ENCODE measurements around the gene PRR12.

The PRR12 gene

DNA sequence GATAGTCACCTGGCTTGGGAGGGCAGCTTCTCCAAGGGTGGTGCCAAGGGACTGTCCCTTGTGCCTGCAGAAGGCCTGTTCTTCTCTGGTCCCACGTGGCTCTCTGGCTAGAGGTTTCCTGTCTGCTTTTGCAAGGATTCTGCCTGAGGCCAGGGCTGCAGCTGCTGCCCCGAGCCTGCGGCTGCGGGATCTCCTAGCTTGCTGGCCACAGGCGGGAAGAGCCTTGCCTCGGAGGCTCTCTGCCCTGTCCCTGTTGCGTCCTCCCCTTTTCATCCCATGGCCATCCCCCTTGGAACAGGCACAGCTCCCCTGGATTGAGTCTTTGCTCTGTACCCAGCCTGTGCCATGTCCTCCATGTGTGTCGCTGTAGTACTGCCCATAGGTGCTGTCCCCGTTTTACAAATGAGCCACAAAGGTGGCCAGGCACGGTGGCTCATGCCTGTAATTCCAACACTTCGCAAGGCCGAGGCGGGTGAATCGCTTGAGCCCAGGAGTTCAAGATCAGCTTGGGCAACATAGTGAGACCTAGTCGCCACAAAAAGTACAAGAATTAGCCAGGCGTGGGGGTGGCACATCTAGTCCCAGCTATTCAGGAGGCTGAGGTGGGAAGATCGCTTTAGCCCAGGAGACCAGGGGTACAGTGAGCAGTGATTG lies 65.6 kb downstream of the PRR12 start:
- H3K4me3 ChIP-seq (ENCODE audit: low read depth, low read length), result no peak overlapping the region
- DNase-seq, result no peak
- peaks cover 71% of the 10 kb centered on the region for H3K36me3 ChIP-seq
- no peaks in the 10 kb centered on the region for H3K9me3 ChIP-seq
- H3K4me1 ChIP-seq, result no peaks in the 10 kb centered on the region
- TF ChIP-seq, protein P1, sequence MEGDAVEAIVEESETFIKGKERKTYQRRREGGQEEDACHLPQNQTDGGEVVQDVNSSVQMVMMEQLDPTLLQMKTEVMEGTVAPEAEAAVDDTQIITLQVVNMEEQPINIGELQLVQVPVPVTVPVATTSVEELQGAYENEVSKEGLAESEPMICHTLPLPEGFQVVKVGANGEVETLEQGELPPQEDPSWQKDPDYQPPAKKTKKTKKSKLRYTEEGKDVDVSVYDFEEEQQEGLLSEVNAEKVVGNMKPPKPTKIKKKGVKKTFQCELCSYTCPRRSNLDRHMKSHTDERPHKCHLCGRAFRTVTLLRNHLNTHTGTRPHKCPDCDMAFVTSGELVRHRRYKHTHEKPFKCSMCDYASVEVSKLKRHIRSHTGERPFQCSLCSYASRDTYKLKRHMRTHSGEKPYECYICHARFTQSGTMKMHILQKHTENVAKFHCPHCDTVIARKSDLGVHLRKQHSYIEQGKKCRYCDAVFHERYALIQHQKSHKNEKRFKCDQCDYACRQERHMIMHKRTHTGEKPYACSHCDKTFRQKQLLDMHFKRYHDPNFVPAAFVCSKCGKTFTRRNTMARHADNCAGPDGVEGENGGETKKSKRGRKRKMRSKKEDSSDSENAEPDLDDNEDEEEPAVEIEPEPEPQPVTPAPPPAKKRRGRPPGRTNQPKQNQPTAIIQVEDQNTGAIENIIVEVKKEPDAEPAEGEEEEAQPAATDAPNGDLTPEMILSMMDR (IDR thresholded peaks at IDR 0.05; ENCODE audit: low read depth, low read length), result no peak
- H3K27me3 ChIP-seq, result no peaks in the 10 kb centered on the region

GRCh38 chr19:49657493-49658138 lies 66.6 kb downstream of the PRR12 start:
- no peaks in the 10 kb centered on the region for H3K9me3 ChIP-seq
- TF ChIP-seq, protein P1 (IDR thresholded peaks at IDR 0.05; ENCODE audit: low read depth, low read length), result no peak
- no peaks in the 10 kb centered on the region for H3K27me3 ChIP-seq
- no peak overlapping the region for H3K4me3 ChIP-seq (ENCODE audit: low read depth, low read length)
- H3K36me3 ChIP-seq, result peaks cover 73% of the 10 kb centered on the region
- no peaks in the 10 kb centered on the region for H3K4me1 ChIP-seq
- no peak for DNase-seq

GRCh38 chr19:49658139-49658517 lies 67.1 kb downstream of the PRR12 start:
- Histone ChIP-seq H3K36me3 (peaks cover 68% of the 10 kb centered on the region), H3K4me3 (ENCODE audit: low read depth, low read length) (no peak overlapping the region), H3K9me3 (no peaks in the 10 kb centered on the region), H3K4me1 (no peaks in the 10 kb centered on the region), H3K27me3 (no peaks in the 10 kb centered on the region)
- DNase-seq, result no peak
- TF ChIP-seq, protein P1 (IDR thresholded peaks at IDR 0.05; ENCODE audit: low read depth, low read length), result no peak

DNA sequence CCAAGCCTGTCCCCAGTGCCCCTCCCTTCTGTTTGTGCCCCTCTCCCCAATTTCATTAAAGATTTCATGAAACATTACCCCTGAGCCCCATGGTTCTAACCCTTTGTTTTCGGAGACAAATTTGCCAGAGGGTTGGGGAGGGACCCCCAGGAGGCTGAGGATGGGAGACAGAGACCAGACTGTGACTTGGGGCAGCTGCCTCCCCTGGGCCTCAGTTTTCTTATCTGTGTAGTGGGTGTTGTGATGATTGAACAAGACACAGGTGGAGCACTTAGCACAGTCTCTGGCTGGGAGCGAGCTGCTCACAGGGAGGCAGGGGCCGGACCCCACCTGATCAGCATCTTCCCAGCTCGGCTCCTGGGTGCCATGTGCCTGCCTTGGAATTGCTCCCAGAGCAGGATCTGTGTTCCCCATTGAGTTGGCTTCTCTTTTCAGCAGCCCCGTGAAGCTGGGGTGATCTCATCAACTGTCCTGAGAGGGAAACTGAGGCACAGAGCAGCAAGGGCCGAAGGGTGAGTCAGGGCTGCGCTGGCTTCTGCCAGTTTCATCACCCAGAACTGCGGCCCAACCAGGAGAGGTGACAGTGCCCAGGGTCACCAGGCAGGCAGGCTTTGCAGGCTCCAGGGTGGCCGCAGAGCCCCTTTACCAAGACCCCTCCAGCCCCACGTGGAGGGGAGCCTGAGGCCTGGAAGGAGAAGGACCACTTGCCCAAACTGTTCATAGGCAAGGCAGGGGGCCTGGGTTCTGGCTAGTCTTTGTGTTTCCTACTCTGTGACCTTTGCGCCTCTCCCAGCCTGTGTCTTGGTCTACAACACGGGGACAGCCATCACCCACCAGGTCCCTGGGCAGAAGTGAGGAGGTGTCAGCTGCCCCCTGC lies 67.8 kb downstream of the PRR12 start:
- Histone ChIP-seq H3K4me1 (no peaks in the 10 kb centered on the region), H3K36me3 (peaks cover 63% of the 10 kb centered on the region), H3K4me3 (ENCODE audit: low read depth, low read length) (no peak overlapping the region), H3K9me3 (no peaks in the 10 kb centered on the region), H3K27me3 (no peaks in the 10 kb centered on the region)
- DNase-seq, result no peak
- TF ChIP-seq, protein P1 (IDR thresholded peaks at IDR 0.05; ENCODE audit: low read depth, low read length), result no peak

DNA sequence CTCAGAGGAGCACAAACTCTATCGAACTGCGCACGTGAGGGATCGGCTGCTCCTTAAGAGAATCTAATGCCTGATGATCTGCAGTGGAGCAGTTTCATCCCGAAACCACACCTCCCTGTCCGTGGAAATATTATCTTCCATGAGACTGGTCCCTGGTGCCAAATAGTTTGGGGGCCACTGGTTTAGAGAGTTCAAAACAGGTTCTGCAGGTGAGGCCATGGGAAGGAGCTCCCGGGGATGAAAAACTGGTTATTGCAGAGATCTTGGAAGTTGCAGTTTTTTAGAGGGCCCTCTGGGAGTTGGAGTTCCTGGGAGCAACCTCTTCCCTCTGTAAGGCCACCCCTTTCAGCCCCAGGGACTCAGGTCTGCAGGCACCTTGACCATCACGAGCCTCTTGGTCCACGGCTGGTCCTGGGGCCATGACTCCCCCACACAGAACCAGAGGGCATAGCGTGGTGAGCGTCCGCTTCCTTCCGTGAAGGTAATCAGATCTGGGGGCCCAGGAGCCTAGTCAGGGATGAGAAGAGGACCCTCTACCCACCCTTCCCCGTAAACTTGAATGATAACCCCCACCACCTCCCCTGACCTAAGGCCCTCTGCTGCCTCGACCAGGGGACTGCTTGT lies 69.5 kb downstream of the PRR12 start:
- H3K4me3 ChIP-seq (ENCODE audit: low read depth, low read length), result no peak overlapping the region
- H3K4me1 ChIP-seq, result no peaks in the 10 kb centered on the region; the same call in 1 of the 2 replicates
- no peak for DNase-seq
- no peaks in the 10 kb centered on the region for H3K27me3 ChIP-seq
- H3K36me3 ChIP-seq, result peaks cover 49% of the 10 kb centered on the region
- H3K9me3 ChIP-seq, result no peaks in the 10 kb centered on the region
- TF ChIP-seq, protein P1 (IDR thresholded peaks at IDR 0.05; ENCODE audit: low read depth, low read length), result no peak
